ENCODE results near the gene TSPAN12. TPM values are rescaled to one million over a fixed set of nuclear protein-coding genes. Genes with fewer than 3 reads are reported as not detected.

TSPAN12 gene
- total and polyA plus RNA-seq, 7 experiments from 2014 or later: not detected

DNA sequence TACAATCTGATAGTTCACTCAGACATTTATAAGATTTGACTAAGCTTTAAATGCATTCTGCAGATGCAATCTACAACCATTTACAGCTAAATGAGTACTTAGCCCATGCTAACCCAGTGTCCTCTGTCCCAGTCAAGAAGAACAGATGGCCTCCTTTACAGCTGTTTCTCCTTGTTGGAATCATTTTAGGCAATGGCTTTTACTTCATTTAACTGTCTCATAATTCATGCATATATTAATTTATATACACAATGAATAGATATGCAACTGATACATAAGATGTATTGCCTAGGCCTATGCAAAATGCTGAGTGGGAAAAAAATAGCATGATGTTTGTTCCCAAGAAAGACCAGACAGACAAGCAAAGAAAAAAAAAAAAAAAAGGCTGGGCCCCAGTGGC is 82.2 kb downstream of the TSPAN12 start:
- POLR2A ChIA-PET: no interaction called here
- no peaks in the 10 kb centered on the region for H3K27me3 ChIP-seq (ENCODE audit: control insufficient read depth in 2 of 2, insufficient read depth in 2 of 2, low read length in 2 of 2)
- Mint-ChIP-seq H3K36me3 (no peaks in the 10 kb centered on the region), H3K27ac (no peak overlapping the region), H3K9me3 (no peaks in the 10 kb centered on the region), H3K27me3 (peaks cover 0 to 4% (median 0%) of the 10 kb centered on the region in 5 donors), H3K4me1 (no peaks in the 10 kb centered on the region), H3K4me3 (no peak overlapping the region)
- no peaks in the 10 kb centered on the region for H3K36me3 ChIP-seq (ENCODE audit: control insufficient read depth in 2 of 3, insufficient read depth in 3 of 3, low read length in 3 of 3)
- DNase-seq: no peak
- intact Hi-C loops (cut with micrococcal nuclease): no loop called here
- no peaks in the 10 kb centered on the region for H3K9me3 ChIP-seq (ENCODE audit: control insufficient read depth in 2 of 3, low read length in 3 of 3)
- no peak for ATAC-seq
- no peak overlapping the region for H3K4me3 ChIP-seq (ENCODE audit: low read length)
- no peaks in the 10 kb centered on the region for H3K4me1 ChIP-seq (ENCODE audit: control insufficient read depth in 2 of 2, insufficient read depth in 2 of 2, low read length in 2 of 2)
- CTCF ChIA-PET: interaction anchor here (0.7 kb wide), 1 partner anchor 266 kb away, joined by 3 read pairs; no protein-coding TSS in a partner anchor
- no peak overlapping the region for H3K27ac ChIP-seq (ENCODE audit: low read depth, low read length)

GRCh38 chr7:120774481-120774880 is 83.5 kb downstream of the TSPAN12 start:
- Histone ChIP-seq H3K36me3 (ENCODE audit: control insufficient read depth in 2 of 3, insufficient read depth in 3 of 3, low read length in 3 of 3) (no peaks in the 10 kb centered on the region), H3K4me1 (ENCODE audit: control insufficient read depth in 2 of 2, insufficient read depth in 2 of 2, low read length in 2 of 2) (no peaks in the 10 kb centered on the region), H3K4me3 (ENCODE audit: low read length) (no peak overlapping the region), H3K27me3 (ENCODE audit: control insufficient read depth in 2 of 2, insufficient read depth in 2 of 2, low read length in 2 of 2) (no peaks in the 10 kb centered on the region), H3K9me3 (ENCODE audit: control insufficient read depth in 2 of 3, low read length in 3 of 3) (no peaks in the 10 kb centered on the region), H3K27ac (ENCODE audit: low read depth, low read length) (no peak overlapping the region)
- no peak for ATAC-seq
- Mint-ChIP-seq H3K27ac (no peak overlapping the region), H3K36me3 (no peaks in the 10 kb centered on the region), H3K4me1 (no peaks in the 10 kb centered on the region), H3K27me3 (peaks cover 0 to 4% (median 0%) of the 10 kb centered on the region in 5 donors), H3K9me3 (no peaks in the 10 kb centered on the region), H3K4me3 (no peak overlapping the region)
- ChIA-PET CTCF (no interaction called here), POLR2A (no interaction called here)
- DNase-seq: no peak
- intact Hi-C loops (cut with micrococcal nuclease): no loop called here

DNA sequence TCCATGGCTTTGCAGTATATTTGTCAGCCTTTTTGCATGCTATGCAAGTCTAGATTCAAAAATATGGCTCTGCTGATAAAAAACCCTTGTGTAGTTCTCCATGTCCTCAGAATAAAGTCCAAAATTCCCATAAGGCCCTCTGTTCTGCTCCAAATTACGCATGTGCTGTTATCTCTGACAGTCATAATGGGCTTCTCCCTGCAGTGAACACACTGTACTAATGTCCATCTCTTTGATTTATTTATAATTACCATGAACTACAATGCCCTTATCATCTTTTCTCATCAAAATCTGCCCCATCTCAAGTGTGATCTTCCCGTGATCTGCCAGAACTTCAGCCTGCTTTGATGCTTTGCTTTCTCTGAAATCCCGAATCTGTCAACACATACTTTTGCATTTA is 87.7 kb downstream of the TSPAN12 start:
- Mint-ChIP-seq H3K4me3 (no peak overlapping the region), H3K36me3 (no peaks in the 10 kb centered on the region), H3K4me1 (no peaks in the 10 kb centered on the region), H3K27me3 (peaks cover 0 to 9% (median 4%) of the 10 kb centered on the region in 5 donors), H3K27ac (no peak overlapping the region), H3K9me3 (no peaks in the 10 kb centered on the region)
- POLR2A ChIA-PET: no interaction called here
- H3K27ac ChIP-seq (ENCODE audit: low read depth, low read length): no peak overlapping the region
- intact Hi-C loops (cut with micrococcal nuclease): no loop called here
- no peaks in the 10 kb centered on the region for H3K9me3 ChIP-seq (ENCODE audit: control insufficient read depth in 2 of 3, low read length in 3 of 3)
- no peaks in the 10 kb centered on the region for H3K4me1 ChIP-seq (ENCODE audit: control insufficient read depth in 2 of 2, insufficient read depth in 2 of 2, low read length in 2 of 2)
- H3K4me3 ChIP-seq (ENCODE audit: low read length): no peak overlapping the region
- ATAC-seq (no peak), DNase-seq (no peak)
- H3K27me3 ChIP-seq (ENCODE audit: control insufficient read depth in 2 of 2, insufficient read depth in 2 of 2, low read length in 2 of 2): no peaks in the 10 kb centered on the region
- CTCF ChIA-PET: no interaction called here
- no peaks in the 10 kb centered on the region for H3K36me3 ChIP-seq (ENCODE audit: control insufficient read depth in 2 of 3, insufficient read depth in 3 of 3, low read length in 3 of 3)

- Histone ChIP-seq H3K36me3 (ENCODE audit: control insufficient read depth in 2 of 3, insufficient read depth in 3 of 3, low read length in 3 of 3) (no peaks in the 10 kb centered on the region), H3K27ac (ENCODE audit: low read depth, low read length) (no peak overlapping the region), H3K9me3 (ENCODE audit: control insufficient read depth in 2 of 3, low read length in 3 of 3) (no peaks in the 10 kb centered on the region), H3K4me3 (ENCODE audit: low read length) (no peak overlapping the region), H3K27me3 (ENCODE audit: control insufficient read depth in 2 of 2, insufficient read depth in 2 of 2, low read length in 2 of 2) (peaks cover 0 to 4% of the 10 kb centered on the region in 2 donors), H3K4me1 (ENCODE audit: control insufficient read depth in 2 of 2, insufficient read depth in 2 of 2, low read length in 2 of 2) (no peaks in the 10 kb centered on the region)
- ChIA-PET CTCF (no interaction called here), POLR2A (no interaction called here)
- no peak for ATAC-seq
- intact Hi-C loops (cut with micrococcal nuclease): no loop called here
- Mint-ChIP-seq H3K36me3 (no peaks in the 10 kb centered on the region), H3K9me3 (no peaks in the 10 kb centered on the region), H3K27me3 (peaks cover 0 to 11% (median 6%) of the 10 kb centered on the region in 5 donors), H3K4me3 (no peak overlapping the region), H3K27ac (no peak overlapping the region), H3K4me1 (no peaks in the 10 kb centered on the region)
- no peak for DNase-seq
Measured at GRCh38 chr7:120760851-120761250, 97.1 kb downstream of the TSPAN12 start.

DNA sequence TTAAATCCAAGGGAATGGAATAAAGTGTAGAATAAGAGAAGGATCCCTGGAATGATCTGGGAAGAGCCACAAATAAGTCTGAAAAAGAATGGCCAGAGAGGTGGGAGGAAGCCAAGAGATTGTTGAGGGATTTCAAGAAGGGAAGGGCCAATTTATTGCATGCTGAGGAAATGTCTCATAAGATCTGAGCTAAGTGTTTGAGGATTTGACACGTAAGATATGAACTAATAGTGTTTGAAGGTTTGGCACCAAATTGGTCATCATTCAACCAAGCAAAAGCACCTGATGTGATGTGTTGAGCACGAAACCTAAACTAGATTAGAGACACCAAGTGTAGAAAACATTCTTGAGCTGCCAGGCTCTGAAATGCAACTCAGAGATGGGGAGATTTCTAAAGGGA is 97.9 kb downstream of the TSPAN12 start:
- ChIA-PET POLR2A (no interaction called here), CTCF (no interaction called here)
- peaks cover 0 to 12% (median 6%) of the 10 kb centered on the region in 5 donors for H3K27me3 Mint-ChIP-seq
- intact Hi-C loops (cut with micrococcal nuclease): no loop called here
- no peaks in the 10 kb centered on the region for H3K4me1 Mint-ChIP-seq
- DNase-seq: no peak
- H3K4me1 ChIP-seq (ENCODE audit: control insufficient read depth in 2 of 2, insufficient read depth in 2 of 2, low read length in 2 of 2): no peaks in the 10 kb centered on the region
- H3K9me3 ChIP-seq (ENCODE audit: control insufficient read depth in 2 of 3, low read length in 3 of 3): no peaks in the 10 kb centered on the region
- no peaks in the 10 kb centered on the region for H3K36me3 Mint-ChIP-seq
- H3K4me3 Mint-ChIP-seq: no peak overlapping the region
- H3K27ac ChIP-seq (ENCODE audit: low read depth, low read length): no peak overlapping the region
- peaks cover 0 to 4% of the 10 kb centered on the region in 2 donors for H3K27me3 ChIP-seq (ENCODE audit: control insufficient read depth in 2 of 2, insufficient read depth in 2 of 2, low read length in 2 of 2)
- no peaks in the 10 kb centered on the region for H3K9me3 Mint-ChIP-seq
- no peaks in the 10 kb centered on the region for H3K36me3 ChIP-seq (ENCODE audit: control insufficient read depth in 2 of 3, insufficient read depth in 3 of 3, low read length in 3 of 3)
- no peak overlapping the region for H3K4me3 ChIP-seq (ENCODE audit: low read length)
- no peak for ATAC-seq
- no peak overlapping the region for H3K27ac Mint-ChIP-seq

DNA sequence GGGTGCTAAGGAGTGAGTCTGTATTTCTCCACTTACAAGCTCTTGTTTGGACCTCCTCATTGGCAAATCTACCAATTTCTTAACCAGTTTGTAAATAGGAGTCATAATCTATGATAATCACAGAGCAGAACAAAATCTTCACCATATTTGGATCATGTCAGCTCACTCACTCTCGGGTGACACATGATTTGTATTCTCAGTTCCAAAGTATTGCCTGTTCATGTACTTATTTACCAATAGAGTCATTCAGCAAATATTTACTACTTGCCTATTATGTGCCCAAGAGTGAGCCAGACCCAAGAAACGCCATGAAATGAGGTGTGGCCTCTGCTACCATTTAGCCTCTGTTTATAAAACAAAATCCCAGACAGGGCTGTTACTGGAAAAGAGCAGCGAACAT is 114.8 kb downstream of the TSPAN12 start:
- intact Hi-C loops (cut with micrococcal nuclease): no loop called here
- no peak for ATAC-seq
- CTCF ChIA-PET: no interaction called here
- Mint-ChIP-seq H3K27ac (no peak overlapping the region), H3K4me3 (no peak overlapping the region), H3K4me1 (no peaks in the 10 kb centered on the region), H3K27me3 (peaks cover 0 to 22% (median 11%) of the 10 kb centered on the region in 5 donors), H3K36me3 (no peaks in the 10 kb centered on the region), H3K9me3 (peaks cover 0 to 4% (median 0%) of the 10 kb centered on the region in 11 donors)
- no peaks in the 10 kb centered on the region for H3K27me3 ChIP-seq (ENCODE audit: control insufficient read depth in 2 of 2, insufficient read depth in 2 of 2, low read length in 2 of 2)
- H3K4me1 ChIP-seq (ENCODE audit: control insufficient read depth in 2 of 2, insufficient read depth in 2 of 2, low read length in 2 of 2): no peaks in the 10 kb centered on the region
- H3K27ac ChIP-seq (ENCODE audit: low read depth, low read length): no peak overlapping the region
- DNase-seq: no peak
- no peak overlapping the region for H3K4me3 ChIP-seq (ENCODE audit: low read length)
- H3K9me3 ChIP-seq (ENCODE audit: control insufficient read depth in 2 of 3, low read length in 3 of 3): no peaks in the 10 kb centered on the region
- POLR2A ChIA-PET: no interaction called here
- H3K36me3 ChIP-seq (ENCODE audit: control insufficient read depth in 2 of 3, insufficient read depth in 3 of 3, low read length in 3 of 3): no peaks in the 10 kb centered on the region

- H3K4me1 Mint-ChIP-seq: no peaks in the 10 kb centered on the region
- H3K27ac Mint-ChIP-seq: no peak overlapping the region
- DNase-seq: no peak
- ChIA-PET POLR2A (no interaction called here), CTCF (no interaction called here)
- Histone ChIP-seq H3K4me3 (ENCODE audit: low read length) (no peak overlapping the region), H3K4me1 (ENCODE audit: control insufficient read depth in 2 of 2, insufficient read depth in 2 of 2, low read length in 2 of 2) (no peaks in the 10 kb centered on the region), H3K9me3 (ENCODE audit: control insufficient read depth in 2 of 3, low read length in 3 of 3) (no peaks in the 10 kb centered on the region), H3K27ac (ENCODE audit: low read depth, low read length) (no peak overlapping the region), H3K36me3 (ENCODE audit: control insufficient read depth in 2 of 3, insufficient read depth in 3 of 3, low read length in 3 of 3) (no peaks in the 10 kb centered on the region), H3K27me3 (ENCODE audit: control insufficient read depth in 2 of 2, insufficient read depth in 2 of 2, low read length in 2 of 2) (no peaks in the 10 kb centered on the region)
- no peaks in the 10 kb centered on the region for H3K36me3 Mint-ChIP-seq
- peaks cover 0 to 4% (median 0%) of the 10 kb centered on the region in 11 donors for H3K9me3 Mint-ChIP-seq
- H3K4me3 Mint-ChIP-seq: no peak overlapping the region
- peaks cover under 1 to 24% (median 11%) of the 10 kb centered on the region in 5 donors for H3K27me3 Mint-ChIP-seq
- intact Hi-C loops (cut with micrococcal nuclease): no loop called here
- no peak for ATAC-seq
Measured at GRCh38 chr7:120742372-120742771, 115.6 kb downstream of the TSPAN12 start.
